Lower lobe of right lung (tissue), 2 donors: Measurements from ENCODE around the gene PLEKHH3. TPM values are rescaled to one million over a fixed set of nuclear protein-coding genes. Genes with fewer than 3 reads are reported as not detected.
"Not testable (repeated sequence)": the region's sequence is repeated elsewhere in the genome, so short reads cannot be mapped to it uniquely, and the experiment has no call there.

Source experiments
- ATAC-seq, 2 donors: fragments of 200-7000 bp; cut with Tn5 transposase; one replicate each; pipeline ENCODE4 v1.9.1; 2020 to 2022; ENCODE audit warnings: mild to moderate bottlenecking in 2 of 2, moderate library complexity in 2 of 2
- DNase-seq: peaks from one replicate; pipeline ENCODE4 v3.0.0-alpha.2; 2020
- H3K27ac ChIP-seq: fragments of 200-600 bp; one replicate; pipeline ENCODE4 v1.8.0; 2022
- H3K27me3 ChIP-seq: fragments of 200-600 bp; one replicate; pipeline ENCODE4 v1.8.0; 2022; ENCODE audit warnings: low read depth
- H3K36me3 ChIP-seq: fragments of 200-600 bp; one replicate; pipeline ENCODE4 v1.8.0; 2022; ENCODE audit warnings: mild to moderate bottlenecking
- H3K4me1 ChIP-seq: fragments of 200-600 bp; one replicate; pipeline ENCODE4 v1.8.0; 2022
- H3K4me3 ChIP-seq: fragments of 200-600 bp; one replicate; pipeline ENCODE4 v1.8.0; 2022; ENCODE audit warnings: mild to moderate bottlenecking
- H3K9me3 ChIP-seq: fragments of 200-600 bp; one replicate; pipeline ENCODE4 v1.8.0; 2022
- CTCF ChIP-seq: fragments of 200-600 bp; IDR thresholded peaks from one replicate; pipeline ENCODE4 v1.8.0; 2022; ENCODE audit warnings: antibody characterized with exemption, mild to moderate bottlenecking
- intact Hi-C: fragments of 100-400 bp; cut with DNase I; formaldehyde crosslinking; loops from one replicate; pipeline ENCODE4 v1.11.0; 2022
- total RNA-seq: library from RNA; stranded (reverse); fragmentation: NEBNext Ultra II Directional; extraction: Animal tissue kit (Norgen Biotek cat#: 25700); gene quantifications from one replicate; pipeline ENCODE4 v1.2.1, GENCODE V29; 2021
- donor health status: DM: no; HTN: yes; CAD: no; lungs with severe emphysema.

Gene PLEKHH3
- total RNA-seq, 1 donor from 2014 or later, result 18.3 TPM

GRCh38 chr17:42669977-42670788, 6.6 kb downstream of the PLEKHH3 start:
- Histone ChIP-seq H3K27me3 (peaks cover under 1% of the 10 kb centered on the region), H3K4me3 (peak overlapping the region; percentile 31), H3K36me3 (peaks cover 74% of the 10 kb centered on the region), H3K27ac (no peak overlapping the region), H3K4me1 (peaks cover 67% of the 10 kb centered on the region), H3K9me3 (no peaks in the 10 kb centered on the region)
- intact Hi-C loops, result no loop called here
- DNase-seq (no peak), ATAC-seq (no peak)
- no peak for TF ChIP-seq CTCF

DNA sequence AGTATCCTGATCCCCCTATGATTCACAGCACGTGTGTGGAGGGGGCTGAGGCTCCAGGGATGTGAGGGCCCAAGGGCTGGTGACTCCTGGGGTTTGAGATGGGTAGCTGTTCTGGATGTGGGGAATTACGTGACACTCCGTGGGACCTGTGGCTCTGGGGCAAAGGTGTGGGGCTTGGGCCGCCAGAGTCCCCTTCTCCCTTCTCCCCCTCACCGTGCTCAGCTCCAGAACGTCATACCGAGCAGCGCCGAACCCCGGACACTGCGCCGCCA, 7.2 kb downstream of the PLEKHH3 start:
- no peak for DNase-seq
- Histone ChIP-seq H3K27ac (peak overlapping the region; percentile 31), H3K27me3 (no peaks in the 10 kb centered on the region), H3K9me3 (no peaks in the 10 kb centered on the region), H3K36me3 (peaks cover 74% of the 10 kb centered on the region), H3K4me3 (no peak overlapping the region), H3K4me1 (peaks cover 64% of the 10 kb centered on the region)
- ATAC-seq, result no peak
- TF ChIP-seq CTCF, result no peak
- intact Hi-C loops, result no loop called here

DNA sequence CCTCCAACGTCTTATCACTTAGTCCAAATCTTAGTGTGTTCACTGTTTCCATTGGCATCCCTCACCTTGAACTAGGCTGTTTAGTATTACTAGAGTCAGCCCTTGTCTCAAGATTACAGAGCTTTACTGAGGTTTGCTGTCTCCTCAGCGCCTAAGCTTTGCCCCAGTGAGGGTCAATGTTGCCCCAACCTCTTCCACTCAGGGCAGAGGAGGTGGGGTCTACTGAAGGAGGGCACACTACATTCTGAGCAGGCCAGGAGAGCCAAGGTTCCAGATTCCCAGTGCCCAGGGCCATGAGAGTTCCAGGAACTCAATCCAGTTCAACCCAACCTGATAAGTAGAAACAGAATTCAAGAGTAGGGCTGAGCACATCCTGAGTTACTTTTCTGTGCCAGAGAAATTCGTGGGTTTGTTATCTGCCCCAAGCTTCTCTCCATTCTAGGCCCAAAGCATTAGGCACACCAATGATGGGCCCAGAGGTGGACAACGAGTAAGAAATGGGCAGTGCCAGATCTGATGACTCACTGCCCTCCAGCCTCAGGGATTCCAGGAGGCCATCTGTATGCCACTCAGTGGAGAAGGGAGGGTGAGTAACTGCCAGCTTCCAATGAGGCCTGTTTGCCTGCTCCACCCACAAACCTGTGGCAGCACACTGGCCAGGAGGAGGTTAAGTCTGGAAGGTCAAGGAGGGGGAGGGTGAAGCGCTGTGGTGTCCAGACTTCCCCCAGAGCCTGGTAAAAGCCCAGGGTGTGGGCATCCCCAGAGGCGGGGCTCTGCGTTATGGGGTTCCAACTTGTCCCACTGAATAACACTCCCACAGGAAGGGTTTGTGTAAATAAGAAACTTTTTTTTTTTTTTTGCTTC, 9.5 kb downstream of the PLEKHH3 start:
- DNase-seq (no peak), ATAC-seq (peak; percentile 63 to 84)
- Histone ChIP-seq H3K27me3 (no peaks in the 10 kb centered on the region), H3K4me1 (peaks cover 46% of the 10 kb centered on the region), H3K9me3 (no peaks in the 10 kb centered on the region), H3K4me3 (no peak overlapping the region), H3K36me3 (peaks cover 73% of the 10 kb centered on the region), H3K27ac (peak overlapping the region; percentile 71)
- no peak for TF ChIP-seq CTCF
- intact Hi-C loops, result no loop called here

DNA sequence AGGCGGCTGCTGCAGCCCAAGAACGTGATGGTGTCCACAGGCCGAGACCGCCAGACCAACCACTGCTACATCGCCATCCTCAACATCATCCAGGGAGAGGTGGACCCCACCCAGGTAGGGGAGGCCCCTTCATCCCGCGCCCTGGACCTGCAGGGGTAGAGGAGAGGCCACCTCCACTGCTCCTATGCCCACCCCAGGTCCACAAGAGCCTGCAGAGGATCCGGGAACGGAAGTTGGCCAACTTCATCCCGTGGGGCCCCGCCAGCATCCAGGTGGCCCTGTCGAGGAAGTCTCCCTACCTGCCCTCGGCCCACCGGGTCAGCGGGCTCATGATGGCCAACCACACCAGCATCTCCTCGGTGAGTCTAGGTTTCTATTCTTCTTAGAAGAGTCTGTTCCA, 10.7 kb downstream of the PLEKHH3 start:
- DNase-seq, H3K4me3 ChIP-seq, H3K27me3 ChIP-seq, intact Hi-C loops, H3K27ac ChIP-seq, H3K9me3 ChIP-seq: not testable (repeated sequence)
- peak in 1 of 2 donors; percentile 11 for ATAC-seq
- peaks cover 40% of the 10 kb centered on the region for H3K4me1 ChIP-seq
- H3K36me3 ChIP-seq, result peaks cover 61% of the 10 kb centered on the region

- Histone ChIP-seq H3K9me3 (no peaks in the 10 kb centered on the region), H3K4me1 (peaks cover 35% of the 10 kb centered on the region), H3K27ac (no peak overlapping the region), H3K36me3 (peaks cover 55% of the 10 kb centered on the region), H3K27me3 (no peaks in the 10 kb centered on the region), H3K4me3 (no peak overlapping the region)
- no peak for ATAC-seq
- intact Hi-C loops, result no loop called here
- DNase-seq, result no peak
- TF ChIP-seq CTCF, result no peak
Measured at GRCh38 chr17:42665581-42666001, 11.2 kb downstream of the PLEKHH3 start.
